NB4 (cell line): ENCODE data around the gene CHCHD3.

Experiments used
- MYC ChIP-seq: IDR thresholded peaks from 2 replicates; pipeline ENCODE4 v1.6.1; 2011; ENCODE audit warnings: low read depth, low read length
- POLR2A ChIP-seq: IDR thresholded peaks from 2 replicates; pipeline ENCODE4 v1.6.1; 2011; ENCODE audit warnings: mild to moderate bottlenecking; ENCODE audit not compliant: insufficient read length; ENCODE audit errors: extremely low read depth
- TF ChIP-seq, protein P1 (sequence below): IDR thresholded peaks from one replicate; pipeline ENCODE4 v1.5.1; 2012; ENCODE audit warnings: low read depth, low read length

DNA sequence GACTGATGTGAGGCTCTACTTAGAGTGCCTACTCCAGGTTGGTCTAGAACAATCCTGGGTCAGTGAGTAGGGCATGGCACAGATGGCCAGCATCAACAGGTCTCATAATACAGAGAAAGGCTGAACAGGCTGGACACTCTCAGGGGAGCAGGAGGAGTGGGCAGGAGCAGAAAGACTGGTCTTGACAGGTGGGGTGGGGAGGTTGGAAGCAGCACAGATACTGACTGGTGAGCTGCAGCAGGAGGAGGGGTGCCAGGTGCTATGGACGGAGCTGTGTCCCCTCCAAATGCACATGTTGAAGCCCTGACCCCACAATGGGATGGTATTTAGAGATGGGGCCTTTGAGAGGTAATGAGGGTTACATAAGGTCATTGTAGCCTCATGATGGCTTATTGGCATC, 315.2 kb downstream of the CHCHD3 start:
- TF ChIP-seq, protein P1, sequence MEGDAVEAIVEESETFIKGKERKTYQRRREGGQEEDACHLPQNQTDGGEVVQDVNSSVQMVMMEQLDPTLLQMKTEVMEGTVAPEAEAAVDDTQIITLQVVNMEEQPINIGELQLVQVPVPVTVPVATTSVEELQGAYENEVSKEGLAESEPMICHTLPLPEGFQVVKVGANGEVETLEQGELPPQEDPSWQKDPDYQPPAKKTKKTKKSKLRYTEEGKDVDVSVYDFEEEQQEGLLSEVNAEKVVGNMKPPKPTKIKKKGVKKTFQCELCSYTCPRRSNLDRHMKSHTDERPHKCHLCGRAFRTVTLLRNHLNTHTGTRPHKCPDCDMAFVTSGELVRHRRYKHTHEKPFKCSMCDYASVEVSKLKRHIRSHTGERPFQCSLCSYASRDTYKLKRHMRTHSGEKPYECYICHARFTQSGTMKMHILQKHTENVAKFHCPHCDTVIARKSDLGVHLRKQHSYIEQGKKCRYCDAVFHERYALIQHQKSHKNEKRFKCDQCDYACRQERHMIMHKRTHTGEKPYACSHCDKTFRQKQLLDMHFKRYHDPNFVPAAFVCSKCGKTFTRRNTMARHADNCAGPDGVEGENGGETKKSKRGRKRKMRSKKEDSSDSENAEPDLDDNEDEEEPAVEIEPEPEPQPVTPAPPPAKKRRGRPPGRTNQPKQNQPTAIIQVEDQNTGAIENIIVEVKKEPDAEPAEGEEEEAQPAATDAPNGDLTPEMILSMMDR = no peak
- no peak for TF ChIP-seq POLR2A
- no peak for TF ChIP-seq MYC
